Fibroblast of villous mesenchyme (primary cell): ENCODE data around the gene KRTAP2-3. TPM values are rescaled to one million over a fixed set of nuclear protein-coding genes. Genes with fewer than 3 reads are reported as not detected.
"Not testable (repeated sequence)": the region's sequence is repeated elsewhere in the genome, so short reads cannot be mapped to it uniquely, and the experiment has no call there.

Experiments
- DNase-seq: peaks from one replicate; pipeline ENCODE4 v3.0.0-alpha.2; 2010; ENCODE audit warnings: low read depth
- H3K4me3 ChIP-seq: 2 replicates; pipeline ENCODE4 v1.5.1; 2011; ENCODE audit warnings: low read depth, mild to moderate bottlenecking, low read length
- CTCF ChIP-seq: IDR thresholded peaks from 2 replicates; pipeline ENCODE4 v1.5.1; 2012; ENCODE audit warnings: low read depth, mild to moderate bottlenecking, low read length; ENCODE audit not compliant: insufficient read depth
- total RNA-seq: library from RNA; depleted of rRNA; stranded (reverse); fragments of >200 nt; gene quantifications from 2 replicates; pipeline ENCODE4 v1.2.3, GENCODE V29; 2012

KRTAP2-3 gene
- total RNA-seq, 1 donor, result not detected

GRCh38 chr17:41049110-41049509, 10.8 kb downstream of the KRTAP2-3 start:
- no peak for TF ChIP-seq CTCF
- DNase-seq, result peak; percentile 51
- H3K4me3 ChIP-seq, result no peak overlapping the region

- no peak for TF ChIP-seq CTCF
- H3K4me3 ChIP-seq, result no peak overlapping the region
- peak; percentile 61 for DNase-seq
Observed at GRCh38 chr17:41048441-41048840, 11.5 kb downstream of the KRTAP2-3 start.

- not testable (repeated sequence) for H3K4me3 ChIP-seq, DNase-seq
Observed at GRCh38 chr17:41046735-41047465, 13.0 kb downstream of the KRTAP2-3 start, which contains the start of gene KRTAP2-1. TSS of gene KRTAP2-1 (minus strand) at chr17:41047316. CDS start at chr17:41047267, 49 bp downstream.

- no peak overlapping the region for H3K4me3 ChIP-seq
- TF ChIP-seq CTCF, result no peak
- no peak for DNase-seq
Observed at GRCh38 chr17:41042953-41043352, 17.0 kb downstream of the KRTAP2-3 start.

- not testable (repeated sequence) for DNase-seq, H3K4me3 ChIP-seq
Observed at GRCh38 chr17:41040783-41041571, 18.9 kb downstream of the KRTAP2-3 start, which contains the start of gene KRTAP1-1. TSS of gene KRTAP1-1 (minus strand) at chr17:41041450. CDS start at chr17:41041397, 53 bp downstream.

- no peak for DNase-seq
- no peak overlapping the region for H3K4me3 ChIP-seq
- TF ChIP-seq CTCF, result no peak
Observed at GRCh38 chr17:41037853-41038350, 22.0 kb downstream of the KRTAP2-3 start.

GRCh38 chr17:41034346-41034935, 25.5 kb downstream of the KRTAP2-3 start, which contains the start of gene KRTAP1-3:
TSS of gene KRTAP1-3 (minus strand) at chr17:41034874. CDS start at chr17:41034821, 53 bp downstream.
- not testable (repeated sequence) for H3K4me3 ChIP-seq, DNase-seq

GRCh38 chr17:41029633-41030245, 30.2 kb downstream of the KRTAP2-3 start, which contains the start of gene KRTAP1-4:
TSS of gene KRTAP1-4 (minus strand) at chr17:41030195. CDS start at chr17:41030078, 117 bp downstream.
- no peak within 1 kb of the TSS for H3K4me3 ChIP-seq
- no peak for TF ChIP-seq CTCF
- DNase-seq, result no peak
